Transverse colon (tissue), 4 donors: Measurements from ENCODE around the gene SEPSECS.
A peak's percentile ranks its signal among the peaks of the same experiment; 100 is the strongest.

ENCODE experiments used
- POLR2AphosphoS5 ChIP-seq, 3 donors: sonication (generic); formaldehyde crosslinking; IDR thresholded peaks; one replicate each; pipeline ENCODE4 v1.6.1; 2016; ENCODE audit warnings: antibody characterized with exemption in 3 of 3
- TF ChIP-seq, protein P1 (sequence below), 5 experiments: fragments of 200-600 bp in 3 of 5; fragments of 450-650 bp in 2 of 5; sonication (generic) in 3 of 5; IDR thresholded peaks; 1 replicate in 2 of 5; 2 replicates in 3 of 5; pipeline ENCODE4 v1.5.1; 2016 to 2017; ENCODE audit warnings: antibody characterized with exemption in 5 of 5, inconsistent platforms in 3 of 5, mild to moderate bottlenecking in 2 of 5, moderate library complexity in 1 of 5

DNA sequence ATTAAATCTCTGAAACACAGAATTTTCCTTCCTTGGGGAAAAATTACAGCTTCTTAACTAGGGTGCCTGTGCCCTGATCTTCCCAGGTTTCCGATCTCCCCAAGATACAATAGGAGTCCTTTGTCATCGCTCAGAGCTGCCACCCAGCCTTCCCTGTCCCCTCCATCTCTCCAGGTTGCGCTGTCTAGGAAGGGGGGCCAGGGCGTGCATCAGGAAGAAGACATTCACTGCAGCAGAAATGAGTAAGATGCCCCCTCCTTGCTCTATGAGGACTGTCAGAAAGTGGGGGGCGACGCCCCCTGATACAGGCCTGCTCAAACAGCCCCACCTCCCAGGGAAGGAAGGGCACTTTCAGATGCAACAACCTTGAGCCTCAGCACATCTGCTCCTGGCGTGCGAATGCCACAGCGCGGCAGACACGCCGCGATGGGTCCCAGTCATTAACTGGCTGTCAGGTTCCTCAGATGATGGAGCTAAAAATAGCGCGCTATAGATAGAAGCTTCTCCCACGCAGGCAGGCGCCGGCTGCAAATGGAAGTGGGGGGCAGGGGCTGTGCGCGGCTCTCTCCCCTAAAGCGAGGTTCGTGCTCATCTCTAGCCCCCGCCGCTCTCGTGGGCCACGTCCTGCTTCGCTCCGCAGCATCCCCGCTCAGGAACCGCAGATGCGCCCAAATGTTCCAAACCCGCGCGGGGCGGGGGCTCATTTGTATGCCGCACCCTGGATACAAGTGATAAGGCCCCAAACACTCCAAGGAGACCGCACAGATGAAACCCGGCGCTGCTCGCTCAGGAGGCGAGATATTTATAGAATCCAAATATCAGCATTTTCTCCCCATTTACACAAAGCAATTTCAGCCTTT lies 71.9 kb downstream of the SEPSECS start:
- TF ChIP-seq, protein P1, sequence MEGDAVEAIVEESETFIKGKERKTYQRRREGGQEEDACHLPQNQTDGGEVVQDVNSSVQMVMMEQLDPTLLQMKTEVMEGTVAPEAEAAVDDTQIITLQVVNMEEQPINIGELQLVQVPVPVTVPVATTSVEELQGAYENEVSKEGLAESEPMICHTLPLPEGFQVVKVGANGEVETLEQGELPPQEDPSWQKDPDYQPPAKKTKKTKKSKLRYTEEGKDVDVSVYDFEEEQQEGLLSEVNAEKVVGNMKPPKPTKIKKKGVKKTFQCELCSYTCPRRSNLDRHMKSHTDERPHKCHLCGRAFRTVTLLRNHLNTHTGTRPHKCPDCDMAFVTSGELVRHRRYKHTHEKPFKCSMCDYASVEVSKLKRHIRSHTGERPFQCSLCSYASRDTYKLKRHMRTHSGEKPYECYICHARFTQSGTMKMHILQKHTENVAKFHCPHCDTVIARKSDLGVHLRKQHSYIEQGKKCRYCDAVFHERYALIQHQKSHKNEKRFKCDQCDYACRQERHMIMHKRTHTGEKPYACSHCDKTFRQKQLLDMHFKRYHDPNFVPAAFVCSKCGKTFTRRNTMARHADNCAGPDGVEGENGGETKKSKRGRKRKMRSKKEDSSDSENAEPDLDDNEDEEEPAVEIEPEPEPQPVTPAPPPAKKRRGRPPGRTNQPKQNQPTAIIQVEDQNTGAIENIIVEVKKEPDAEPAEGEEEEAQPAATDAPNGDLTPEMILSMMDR (IDR thresholded peaks at IDR 0.05), result no peak
- peak in 1 of 3 donors; percentile 42 for TF ChIP-seq POLR2AphosphoS5 (IDR thresholded peaks at IDR 0.05)
